HG02588 (cell line): ENCODE measurements around the gene RAB37.

Source experiments
- ATAC-seq: cut with Tn5 transposase; IDR thresholded peaks from one replicate; pipeline ENCODE4 v1.9.1; 2021; ENCODE audit warnings: mild to moderate bottlenecking, moderate library complexity; ENCODE audit not compliant: unreplicated experiment

The RAB37 gene

GRCh38 chr17:74736513-74737298 lies at the start of gene RAB37:
RAB37 (plus strand) TSS chr17:74737256; CDS start chr17:74737273, 17 bp downstream.
- no peak for ATAC-seq

GRCh38 chr17:74687886-74688285 lies 49.2 kb upstream of the RAB37 start:
- ATAC-seq = no peak

- no peak for ATAC-seq
Observed at GRCh38 chr17:74690409-74690825, 46.6 kb upstream of the RAB37 start.

GRCh38 chr17:74691151-74691550 lies 45.9 kb upstream of the RAB37 start:
- ATAC-seq = no peak

GRCh38 chr17:74694081-74694480 lies 43.0 kb upstream of the RAB37 start:
- no peak for ATAC-seq

GRCh38 chr17:74695629-74696028 lies 41.4 kb upstream of the RAB37 start:
- ATAC-seq = no peak

GRCh38 chr17:74697515-74697914 lies 39.5 kb upstream of the RAB37 start:
- ATAC-seq = no peak

GRCh38 chr17:74698069-74698468 lies 39.0 kb upstream of the RAB37 start:
- ATAC-seq = no peak

GRCh38 chr17:74699236-74699635 lies 37.8 kb upstream of the RAB37 start:
- ATAC-seq = no peak

GRCh38 chr17:74702116-74702871 lies 34.8 kb upstream of the RAB37 start:
- no peak for ATAC-seq

GRCh38 chr17:74703311-74703710 lies 33.7 kb upstream of the RAB37 start:
- ATAC-seq = no peak

GRCh38 chr17:74704544-74704943 lies 32.5 kb upstream of the RAB37 start:
- no peak for ATAC-seq

- ATAC-seq = no peak
Observed at GRCh38 chr17:74711058-74711824, 25.8 kb upstream of the RAB37 start.

- ATAC-seq = no peak
Observed at GRCh38 chr17:74712301-74712700, 24.8 kb upstream of the RAB37 start.

GRCh38 chr17:74712756-74713155 lies 24.3 kb upstream of the RAB37 start, which contains the start of gene CD300LF:
CD300LF (minus strand) TSS chr17:74712923; CDS start chr17:74712866, 57 bp downstream.
- no peak for ATAC-seq

- no peak for ATAC-seq
Observed at GRCh38 chr17:74713171-74713755, 23.8 kb upstream of the RAB37 start.

GRCh38 chr17:74715144-74715543 lies 21.9 kb upstream of the RAB37 start:
- ATAC-seq = no peak

GRCh38 chr17:74720506-74720905 lies 16.6 kb upstream of the RAB37 start:
- ATAC-seq = no peak

GRCh38 chr17:74722782-74723181 lies 14.3 kb upstream of the RAB37 start:
- no peak for ATAC-seq

- no peak for ATAC-seq
Observed at GRCh38 chr17:74723891-74724290, 13.2 kb upstream of the RAB37 start.

GRCh38 chr17:74725111-74725510 lies 11.9 kb upstream of the RAB37 start:
- ATAC-seq = no peak
